Body of pancreas (tissue), 4 donors: ENCODE data around the gene LTK. TPM values are rescaled to one million over a fixed set of nuclear protein-coding genes. Genes with fewer than 3 reads are reported as not detected.

Experiments used
- ATAC-seq: fragments of 150-250 bp; one replicate; pipeline ENCODE4 v1.9.1; 2016
- DNase-seq, 4 donors: peaks; one replicate each; pipeline ENCODE4 v3.0.0-alpha.2; 2019
- H3K27ac ChIP-seq, 4 donors: fragments of 200-600 bp; sonication (generic); 1 replicate in 3 of 4; 2 replicates in 1 of 4; pipeline versions ENCODE4 v1.5.1 to v1.6.1; 2016 to 2019; ENCODE audit warnings: mild to moderate bottlenecking in 1 of 4, mixed read lengths in 1 of 4, moderate library complexity in 1 of 4
- H3K27me3 ChIP-seq, 2 donors: fragments of 200-600 bp; sonication (generic); one replicate each; pipeline ENCODE4 v1.6.0; 2016; ENCODE audit warnings: mild to moderate bottlenecking in 1 of 2
- H3K36me3 ChIP-seq, 2 donors: fragments of 200-600 bp; sonication (generic); replicated peaks in 1 of 2; 2 replicates each; pipeline ENCODE4 v1.5.1; 2016; ENCODE audit warnings: low read depth in 2 of 2; ENCODE audit not compliant: insufficient read depth in 1 of 2
- H3K4me1 ChIP-seq: fragments of 200-600 bp; sonication (generic); one replicate; pipeline ENCODE4 v1.6.0; 2016
- H3K4me3 ChIP-seq, 2 donors: fragments of 200-600 bp; sonication (generic); 1 replicate in 1 of 2; 2 replicates in 1 of 2; pipeline ENCODE4 v1.5.1; 2016 to 2019
- H3K9me3 ChIP-seq, 3 donors: fragments of 200-600 bp; sonication (generic); 1 replicate in 2 of 3; 2 replicates in 1 of 3; pipeline ENCODE4 v1.5.1; 2016
- POLR2A ChIP-seq, 3 donors: fragments of 450-650 bp; IDR thresholded peaks; one replicate each; pipeline ENCODE4 v1.6.1; 2016; ENCODE audit warnings: antibody characterized with exemption in 3 of 3, mild to moderate bottlenecking in 2 of 3
- WGBS, 2 donors: methylation state at CpG; one replicate each; pipeline ENCODE4 v1.1.5; 2017; 5-methylcytosine and 5-hydroxymethylcytosine counted together
- intact Hi-C: fragments of 100-400 bp; cut with DNase I; formaldehyde crosslinking; loops from one replicate; pipeline ENCODE4 v1.15.1; 2023
- total RNA-seq, 2 donors: library from RNA; depleted of rRNA; stranded (reverse); fragments of >200 nt; gene quantifications; one replicate each; pipeline ENCODE4 v1.1.0, GENCODE V29; 2016
- TF ChIP-seq, protein P1 (sequence below), 7 experiments: fragments of 450-650 bp in 4 of 7; fragments of 200-600 bp in 3 of 7; sonication (generic) in 3 of 7; IDR thresholded peaks; one replicate each; pipeline ENCODE4 v1.5.1; 2016 to 2019; ENCODE audit warnings: antibody characterized with exemption in 7 of 7

LTK gene
- total RNA-seq, 2 donors from 2014 or later, result not detected

DNA sequence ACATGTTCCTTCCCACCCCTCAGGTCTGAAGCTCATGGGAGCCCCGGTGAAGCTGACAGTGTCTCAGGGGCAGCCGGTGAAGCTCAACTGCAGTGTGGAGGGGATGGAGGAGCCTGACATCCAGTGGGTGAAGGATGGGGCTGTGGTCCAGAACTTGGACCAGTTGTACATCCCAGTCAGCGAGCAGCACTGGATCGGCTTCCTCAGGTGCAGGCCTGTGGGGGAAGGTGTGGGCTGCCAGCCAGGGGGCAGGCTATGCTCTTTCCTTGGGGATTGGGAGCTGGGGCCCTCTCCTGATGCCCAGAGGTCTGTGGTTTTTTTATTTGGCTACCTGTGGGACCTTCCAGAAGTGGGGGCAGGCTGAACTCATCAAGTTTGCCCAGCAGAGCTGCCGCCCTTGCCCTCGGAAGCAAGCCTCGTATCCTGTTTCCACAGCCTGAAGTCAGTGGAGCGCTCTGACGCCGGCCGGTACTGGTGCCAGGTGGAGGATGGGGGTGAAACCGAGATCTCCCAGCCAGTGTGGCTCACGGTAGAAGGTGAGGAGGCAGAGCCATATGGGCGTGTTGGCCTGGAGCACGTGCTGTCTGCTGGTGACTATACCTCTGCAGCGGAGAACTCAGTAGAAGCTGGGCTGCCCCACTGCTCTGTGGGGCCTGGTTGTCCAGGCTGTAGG is 47.6 kb upstream of the LTK start:
- Histone ChIP-seq H3K36me3 (no peaks in the 10 kb centered on the region), H3K4me3 (no peak overlapping the region), H3K4me1 (peaks cover 25% of the 10 kb centered on the region), H3K27ac (no peak overlapping the region), H3K9me3 (no peaks in the 10 kb centered on the region), H3K27me3 (no peaks in the 10 kb centered on the region)
- TF ChIP-seq, protein P1, sequence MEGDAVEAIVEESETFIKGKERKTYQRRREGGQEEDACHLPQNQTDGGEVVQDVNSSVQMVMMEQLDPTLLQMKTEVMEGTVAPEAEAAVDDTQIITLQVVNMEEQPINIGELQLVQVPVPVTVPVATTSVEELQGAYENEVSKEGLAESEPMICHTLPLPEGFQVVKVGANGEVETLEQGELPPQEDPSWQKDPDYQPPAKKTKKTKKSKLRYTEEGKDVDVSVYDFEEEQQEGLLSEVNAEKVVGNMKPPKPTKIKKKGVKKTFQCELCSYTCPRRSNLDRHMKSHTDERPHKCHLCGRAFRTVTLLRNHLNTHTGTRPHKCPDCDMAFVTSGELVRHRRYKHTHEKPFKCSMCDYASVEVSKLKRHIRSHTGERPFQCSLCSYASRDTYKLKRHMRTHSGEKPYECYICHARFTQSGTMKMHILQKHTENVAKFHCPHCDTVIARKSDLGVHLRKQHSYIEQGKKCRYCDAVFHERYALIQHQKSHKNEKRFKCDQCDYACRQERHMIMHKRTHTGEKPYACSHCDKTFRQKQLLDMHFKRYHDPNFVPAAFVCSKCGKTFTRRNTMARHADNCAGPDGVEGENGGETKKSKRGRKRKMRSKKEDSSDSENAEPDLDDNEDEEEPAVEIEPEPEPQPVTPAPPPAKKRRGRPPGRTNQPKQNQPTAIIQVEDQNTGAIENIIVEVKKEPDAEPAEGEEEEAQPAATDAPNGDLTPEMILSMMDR (IDR thresholded peaks at IDR 0.05), result no peak
- TF ChIP-seq POLR2A (IDR thresholded peaks at IDR 0.05), result no peak
- no peak for ATAC-seq
- WGBS, 2 donors, result 95 to 96% methylated on average over 14 to 16 of the region's 16 CpGs
- intact Hi-C loops, result no loop called here
- DNase-seq, result no peak

DNA sequence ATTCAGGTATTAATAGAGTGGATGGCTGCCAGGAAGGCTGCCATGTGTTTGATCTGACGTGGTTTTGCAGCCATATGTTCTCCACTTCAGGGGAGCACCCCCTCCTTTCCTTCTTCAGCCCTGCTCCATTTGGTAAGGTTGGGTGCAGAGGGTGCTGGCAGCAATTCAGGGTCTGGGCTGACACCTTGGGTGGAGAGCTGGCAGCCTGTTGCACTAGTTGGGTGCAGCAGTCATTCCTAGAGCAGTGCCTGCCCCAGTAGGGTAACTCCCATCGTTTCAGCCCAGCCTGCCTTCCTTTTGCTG is 46.9 kb upstream of the LTK start:
- DNase-seq, result no peak
- 47 to 49% methylated on average over 2 of the region's 2 CpGs for WGBS, 2 donors

DNA sequence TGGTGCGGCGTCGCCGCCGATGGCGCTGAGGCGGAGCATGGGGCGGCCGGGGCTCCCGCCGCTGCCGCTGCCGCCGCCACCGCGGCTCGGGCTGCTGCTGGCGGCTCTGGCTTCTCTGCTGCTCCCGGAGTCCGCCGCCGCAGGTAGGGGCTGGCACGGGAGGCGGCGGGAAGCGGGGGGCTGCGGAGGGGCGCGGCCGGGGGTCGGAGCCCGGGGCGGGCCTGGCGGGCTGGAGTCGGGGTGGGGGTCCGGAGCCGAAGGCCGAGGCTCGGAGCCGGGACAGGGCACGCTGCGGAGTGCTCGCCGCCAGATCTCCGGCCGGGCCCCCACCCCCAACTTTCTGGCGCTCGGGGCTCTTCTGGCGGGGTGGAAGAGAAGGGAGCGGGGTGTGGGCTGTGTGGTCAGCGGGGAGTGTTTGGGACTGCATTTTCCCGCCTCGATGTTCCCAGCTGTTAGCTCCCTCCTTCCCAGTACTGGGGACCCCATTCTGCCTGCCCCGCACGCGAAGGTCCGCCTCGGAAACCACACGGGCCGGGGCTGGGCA is 45.7 kb upstream of the LTK start:
- intact Hi-C loops, result no loop called here
- ATAC-seq (peak; percentile 9), DNase-seq (no peak)
- WGBS, 2 donors, result 1% methylated on average over 37 of the region's 60 CpGs; no CpG with 5 or more reads in 1 of the 2 donors
- TF ChIP-seq POLR2A (IDR thresholded peaks at IDR 0.05), result no peak
- TF ChIP-seq, protein P1 (IDR thresholded peaks at IDR 0.05), result no peak
- peak overlapping the region; percentile 2 to 24 for H3K4me3 ChIP-seq
- H3K9me3 ChIP-seq, result no peaks in the 10 kb centered on the region
- H3K36me3 ChIP-seq, result no peaks in the 10 kb centered on the region
- H3K27me3 ChIP-seq, result no peaks in the 10 kb centered on the region
- peak overlapping the region in 1 of 4 donors; percentile 27 for H3K27ac ChIP-seq
- H3K4me1 ChIP-seq, result peaks cover 25% of the 10 kb centered on the region

More for the DNA sequence above, 46.9 kb upstream of the LTK start:
- Histone ChIP-seq H3K4me1 (peaks cover 25% of the 10 kb centered on the region), H3K27me3 (no peaks in the 10 kb centered on the region), H3K4me3 (no peak overlapping the region), H3K27ac (no peak overlapping the region), H3K36me3 (no peaks in the 10 kb centered on the region), H3K9me3 (no peaks in the 10 kb centered on the region)
- TF ChIP-seq, protein P1 (IDR thresholded peaks at IDR 0.05), result no peak
- no peak for ATAC-seq
- intact Hi-C loops, result no loop called here

DNA sequence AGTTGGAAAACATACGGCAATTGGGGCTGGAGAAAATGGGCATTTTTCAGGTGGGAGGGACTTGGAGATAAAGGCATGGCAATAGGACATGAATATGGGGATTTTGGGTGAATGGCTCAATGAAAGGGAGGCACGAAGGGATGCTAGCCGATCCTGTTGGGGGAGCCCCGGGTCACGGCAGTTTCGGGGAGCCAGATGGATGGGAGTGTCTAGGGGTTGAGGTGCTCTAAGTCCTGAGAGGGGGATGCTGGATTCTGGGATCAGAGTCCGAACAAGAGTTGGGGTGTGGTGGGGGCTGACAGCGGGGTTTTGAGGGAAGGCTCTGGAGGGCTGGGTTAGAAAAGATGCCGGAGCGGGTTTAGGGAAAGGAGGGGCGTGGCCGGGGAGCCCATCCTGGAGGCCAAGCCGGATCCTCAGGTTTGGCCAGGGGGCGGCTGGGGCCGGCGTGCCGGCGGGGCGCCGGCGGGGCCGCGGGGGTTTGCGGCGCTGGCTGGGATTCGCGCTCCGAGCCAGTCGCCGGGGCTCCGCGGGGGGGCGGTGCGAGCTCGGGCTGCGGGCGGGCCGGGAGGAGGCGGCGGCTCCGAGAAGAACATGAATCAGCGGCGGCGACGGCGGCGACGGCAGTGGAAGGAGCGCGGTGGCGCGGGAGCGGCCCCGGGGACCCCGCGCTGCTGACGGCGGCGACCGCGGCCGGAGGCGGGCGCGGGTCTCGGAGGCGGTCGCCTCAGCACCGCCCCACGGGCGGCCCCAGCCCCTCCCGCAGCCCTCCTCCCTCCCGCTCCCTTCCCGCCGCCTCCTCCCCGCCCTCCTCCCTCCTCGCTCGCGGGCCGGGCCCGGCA is 45.0 kb upstream of the LTK start, which contains the start of gene TYRO3:
TSS of gene TYRO3 (plus strand) at position 813 of the 839 bp plus-strand sequence. CDS start 46 bp downstream, outside the sequence.
- 1 to 2% methylated on average over 11 to 52 of the region's 81 CpGs for WGBS, 2 donors
- Histone ChIP-seq H3K27me3 (no peaks in the 10 kb centered on the region), H3K27ac (peak within 1 kb of the TSS in 3 of 4 donors; percentile 9 to 33 (median 27)), H3K9me3 (no peaks in the 10 kb centered on the region), H3K4me1 (peaks cover 25% of the 10 kb centered on the region), H3K36me3 (no peaks in the 10 kb centered on the region), H3K4me3 (peak within 1 kb of the TSS; percentile 2 to 24)
- DNase-seq (peak; percentile 52 to 72 (median 64)), ATAC-seq (peak; percentile 80)
- no peak for TF ChIP-seq POLR2A (IDR thresholded peaks at IDR 0.05)
- TF ChIP-seq, protein P1 (IDR thresholded peaks at IDR 0.05), result no peak
- intact Hi-C loops, result no loop called here
